ENCODE results near the gene HCFC1R1. TPM values are rescaled to one million over a fixed set of nuclear protein-coding genes. Genes with fewer than 3 reads are reported as not detected.

The HCFC1R1 gene
- total RNA-seq, 3 donors from 2014 or later (not counting 1 experiment from before 2014, with no cell fraction given) = 15.4 to 21.8 (median 16.0) TPM

DNA sequence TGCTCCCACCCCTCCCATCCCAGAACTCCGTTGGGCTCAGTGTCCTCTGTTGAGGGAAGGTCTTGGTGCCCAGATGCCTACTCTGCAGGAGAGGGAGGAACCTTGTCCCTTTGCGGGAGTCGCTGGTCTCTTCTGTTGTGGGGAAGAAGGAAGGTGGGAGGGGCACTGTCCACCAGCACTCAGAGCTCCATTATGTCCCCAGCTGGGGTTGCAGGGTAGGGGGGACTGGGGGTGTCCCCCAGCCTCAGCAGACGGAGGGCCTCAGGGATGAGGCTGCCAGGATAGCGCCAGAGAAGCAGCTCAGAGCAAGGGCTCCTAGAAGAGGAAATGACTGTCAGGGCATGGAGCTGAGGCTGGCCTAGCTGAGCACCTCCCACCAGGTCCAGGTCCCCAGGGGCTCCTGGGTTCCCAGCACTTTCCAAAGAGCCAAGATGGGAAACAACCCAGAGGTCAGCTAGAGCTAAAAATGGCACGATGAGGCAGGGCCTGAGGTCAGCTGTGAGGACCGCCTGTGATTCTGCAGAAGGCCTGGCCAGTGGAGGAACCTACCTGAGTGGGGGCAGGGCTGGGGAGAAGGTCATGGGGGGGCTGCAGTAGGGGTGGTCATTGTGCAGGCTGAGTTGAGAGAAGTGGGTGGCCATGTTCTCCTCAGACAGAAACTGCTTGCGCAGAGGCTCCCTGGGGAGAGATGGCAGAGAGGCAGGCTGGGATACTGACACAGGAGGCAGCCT is 893 bp downstream of the HCFC1R1 start:
- ATAC-seq (no peak), DNase-seq (peak in 1 of 2 donors; percentile 41)
- peak overlapping the region; percentile 94 for H3K4me3 Mint-ChIP-seq
- intact Hi-C loops (cut with micrococcal nuclease) = no loop called here
- H3K36me3 Mint-ChIP-seq = no peaks in the 10 kb centered on the region
- no peak overlapping the region for H3K4me3 ChIP-seq (ENCODE audit: low read length)
- peak overlapping the region; percentile 3 for H3K27ac ChIP-seq (ENCODE audit: low read length)
- no peaks in the 10 kb centered on the region for H3K9me3 Mint-ChIP-seq
- peaks cover 68% of the 10 kb centered on the region for H3K4me1 ChIP-seq (ENCODE audit: control insufficient read depth, insufficient read depth, low read length)
- peaks cover 15% of the 10 kb centered on the region for H3K36me3 ChIP-seq (ENCODE audit: control insufficient read depth, insufficient read depth, low read length)
- no peaks in the 10 kb centered on the region for H3K9me3 ChIP-seq (ENCODE audit: control insufficient read depth, insufficient read depth, low read length)
- 74% methylated on average over 7 of the region's 8 CpGs for WGBS (ENCODE audit: insufficient coverage)
- TF ChIP-seq, protein P1, sequence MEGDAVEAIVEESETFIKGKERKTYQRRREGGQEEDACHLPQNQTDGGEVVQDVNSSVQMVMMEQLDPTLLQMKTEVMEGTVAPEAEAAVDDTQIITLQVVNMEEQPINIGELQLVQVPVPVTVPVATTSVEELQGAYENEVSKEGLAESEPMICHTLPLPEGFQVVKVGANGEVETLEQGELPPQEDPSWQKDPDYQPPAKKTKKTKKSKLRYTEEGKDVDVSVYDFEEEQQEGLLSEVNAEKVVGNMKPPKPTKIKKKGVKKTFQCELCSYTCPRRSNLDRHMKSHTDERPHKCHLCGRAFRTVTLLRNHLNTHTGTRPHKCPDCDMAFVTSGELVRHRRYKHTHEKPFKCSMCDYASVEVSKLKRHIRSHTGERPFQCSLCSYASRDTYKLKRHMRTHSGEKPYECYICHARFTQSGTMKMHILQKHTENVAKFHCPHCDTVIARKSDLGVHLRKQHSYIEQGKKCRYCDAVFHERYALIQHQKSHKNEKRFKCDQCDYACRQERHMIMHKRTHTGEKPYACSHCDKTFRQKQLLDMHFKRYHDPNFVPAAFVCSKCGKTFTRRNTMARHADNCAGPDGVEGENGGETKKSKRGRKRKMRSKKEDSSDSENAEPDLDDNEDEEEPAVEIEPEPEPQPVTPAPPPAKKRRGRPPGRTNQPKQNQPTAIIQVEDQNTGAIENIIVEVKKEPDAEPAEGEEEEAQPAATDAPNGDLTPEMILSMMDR (IDR thresholded peaks at IDR 0.05) = no peak
- H3K27ac Mint-ChIP-seq = peak overlapping the region; percentile 91 to 92
- no peaks in the 10 kb centered on the region for H3K27me3 Mint-ChIP-seq (ENCODE audit: low read depth in 2 of 2)
- peaks cover 3% of the 10 kb centered on the region for H3K27me3 ChIP-seq (ENCODE audit: control insufficient read depth, insufficient read depth, low read length)
- peaks cover 35 to 54% of the 10 kb centered on the region in 2 donors for H3K4me1 Mint-ChIP-seq

DNA sequence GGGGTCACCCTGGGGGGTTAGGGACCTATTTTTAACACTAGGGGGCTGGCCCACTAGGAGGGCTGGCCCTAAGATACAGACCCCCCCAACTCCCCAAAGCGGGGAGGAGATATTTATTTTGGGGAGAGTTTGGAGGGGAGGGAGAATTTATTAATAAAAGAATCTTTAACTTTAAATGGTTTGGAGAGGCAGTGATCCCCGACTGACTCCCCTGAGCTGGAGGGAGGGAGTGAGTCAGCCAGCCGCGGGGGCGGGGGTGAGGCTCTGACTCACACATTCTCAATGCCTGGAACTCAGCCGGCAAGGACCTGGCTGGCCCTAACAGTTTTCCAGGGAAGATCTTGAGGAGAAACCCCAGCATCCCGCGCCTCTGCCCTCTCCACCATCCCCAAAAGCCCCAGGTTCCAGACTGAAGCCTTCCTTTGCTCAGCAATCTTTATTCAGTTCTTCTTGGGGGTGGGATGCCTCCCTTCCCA is 1.5 kb downstream of the HCFC1R1 start:
- TF ChIP-seq, protein P1 (IDR thresholded peaks at IDR 0.05) = no peak
- no peaks in the 10 kb centered on the region for H3K27me3 Mint-ChIP-seq (ENCODE audit: low read depth in 2 of 2)
- Histone ChIP-seq H3K27me3 (ENCODE audit: control insufficient read depth, insufficient read depth, low read length) (peaks cover 6% of the 10 kb centered on the region), H3K9me3 (ENCODE audit: control insufficient read depth, insufficient read depth, low read length) (no peaks in the 10 kb centered on the region), H3K36me3 (ENCODE audit: control insufficient read depth, insufficient read depth, low read length) (peaks cover 13% of the 10 kb centered on the region), H3K4me3 (ENCODE audit: low read length) (no peak overlapping the region), H3K27ac (ENCODE audit: low read length) (peak overlapping the region; percentile 3), H3K4me1 (ENCODE audit: control insufficient read depth, insufficient read depth, low read length) (peaks cover 66% of the 10 kb centered on the region)
- ATAC-seq (peak; percentile 18 to 36 (median 34)), DNase-seq (peak; percentile 78 to 81)
- no peaks in the 10 kb centered on the region for H3K9me3 Mint-ChIP-seq
- 35% methylated on average over 7 of the region's 8 CpGs for WGBS (ENCODE audit: insufficient coverage)
- intact Hi-C loops (cut with micrococcal nuclease) = no loop called here
- H3K4me3 Mint-ChIP-seq = peak overlapping the region; percentile 94
- H3K27ac Mint-ChIP-seq = peak overlapping the region; percentile 91 to 92
- no peaks in the 10 kb centered on the region for H3K36me3 Mint-ChIP-seq
- peaks cover 35 to 54% of the 10 kb centered on the region in 2 donors for H3K4me1 Mint-ChIP-seq

DNA sequence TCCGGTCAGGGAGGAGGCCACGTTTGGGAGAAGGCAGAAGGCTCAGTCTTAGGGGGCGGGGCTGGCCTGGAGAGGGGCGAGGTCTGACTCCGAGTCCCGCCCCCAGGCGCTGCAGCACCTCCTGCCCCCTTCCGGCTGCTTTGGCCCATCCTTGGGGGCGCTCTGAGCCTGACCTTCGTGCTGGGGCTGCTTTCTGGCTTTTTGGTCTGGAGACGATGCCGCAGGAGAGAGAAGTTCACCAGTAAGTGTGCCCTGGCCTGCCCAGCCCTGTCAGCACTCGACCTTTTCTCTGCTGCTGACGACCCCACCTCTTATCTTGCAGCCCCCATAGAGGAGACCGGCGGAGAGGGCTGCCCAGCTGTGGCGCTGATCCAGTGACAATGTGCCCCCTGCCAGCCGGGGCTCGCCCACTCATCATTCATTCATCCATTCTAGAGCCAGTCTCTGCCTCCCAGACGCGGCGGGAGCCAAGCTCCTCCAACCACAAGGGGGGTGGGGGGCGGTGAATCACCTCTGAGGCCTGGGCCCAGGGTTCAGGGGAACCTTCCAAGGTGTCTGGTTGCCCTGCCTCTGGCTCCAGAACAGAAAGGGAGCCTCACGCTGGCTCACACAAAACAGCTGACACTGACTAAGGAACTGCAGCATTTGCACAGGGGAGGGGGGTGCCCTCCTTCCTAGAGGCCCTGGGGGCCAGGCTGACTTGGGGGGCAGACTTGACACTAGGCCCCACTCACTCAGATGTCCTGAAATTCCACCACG is 2.1 kb downstream of the HCFC1R1 start:
- Histone ChIP-seq H3K27me3 (ENCODE audit: control insufficient read depth, insufficient read depth, low read length) (peaks cover 6% of the 10 kb centered on the region), H3K4me1 (ENCODE audit: control insufficient read depth, insufficient read depth, low read length) (peaks cover 66% of the 10 kb centered on the region), H3K27ac (ENCODE audit: low read length) (peak overlapping the region; percentile 1), H3K36me3 (ENCODE audit: control insufficient read depth, insufficient read depth, low read length) (peaks cover 7% of the 10 kb centered on the region), H3K9me3 (ENCODE audit: control insufficient read depth, insufficient read depth, low read length) (no peaks in the 10 kb centered on the region), H3K4me3 (ENCODE audit: low read length) (peak overlapping the region; percentile 52)
- ATAC-seq (peak; percentile 32 to 56 (median 35)), DNase-seq (peak; percentile 70 to 82)
- peak overlapping the region; percentile 94 for H3K4me3 Mint-ChIP-seq
- peak overlapping the region; percentile 91 to 92 for H3K27ac Mint-ChIP-seq
- TF ChIP-seq, protein P1 (IDR thresholded peaks at IDR 0.05) = peak; percentile 11
- H3K4me1 Mint-ChIP-seq = peaks cover 35 to 54% of the 10 kb centered on the region in 2 donors
- no peaks in the 10 kb centered on the region for H3K36me3 Mint-ChIP-seq
- 20% methylated on average over 25 of the region's 25 CpGs for WGBS (ENCODE audit: insufficient coverage)
- H3K27me3 Mint-ChIP-seq (ENCODE audit: low read depth in 2 of 2) = no peaks in the 10 kb centered on the region
- intact Hi-C loops (cut with micrococcal nuclease) = no loop called here
- no peaks in the 10 kb centered on the region for H3K9me3 Mint-ChIP-seq

Measured in natural killer cell (primary cell).